ENCODE data around the gene B3GNT9.

DNA sequence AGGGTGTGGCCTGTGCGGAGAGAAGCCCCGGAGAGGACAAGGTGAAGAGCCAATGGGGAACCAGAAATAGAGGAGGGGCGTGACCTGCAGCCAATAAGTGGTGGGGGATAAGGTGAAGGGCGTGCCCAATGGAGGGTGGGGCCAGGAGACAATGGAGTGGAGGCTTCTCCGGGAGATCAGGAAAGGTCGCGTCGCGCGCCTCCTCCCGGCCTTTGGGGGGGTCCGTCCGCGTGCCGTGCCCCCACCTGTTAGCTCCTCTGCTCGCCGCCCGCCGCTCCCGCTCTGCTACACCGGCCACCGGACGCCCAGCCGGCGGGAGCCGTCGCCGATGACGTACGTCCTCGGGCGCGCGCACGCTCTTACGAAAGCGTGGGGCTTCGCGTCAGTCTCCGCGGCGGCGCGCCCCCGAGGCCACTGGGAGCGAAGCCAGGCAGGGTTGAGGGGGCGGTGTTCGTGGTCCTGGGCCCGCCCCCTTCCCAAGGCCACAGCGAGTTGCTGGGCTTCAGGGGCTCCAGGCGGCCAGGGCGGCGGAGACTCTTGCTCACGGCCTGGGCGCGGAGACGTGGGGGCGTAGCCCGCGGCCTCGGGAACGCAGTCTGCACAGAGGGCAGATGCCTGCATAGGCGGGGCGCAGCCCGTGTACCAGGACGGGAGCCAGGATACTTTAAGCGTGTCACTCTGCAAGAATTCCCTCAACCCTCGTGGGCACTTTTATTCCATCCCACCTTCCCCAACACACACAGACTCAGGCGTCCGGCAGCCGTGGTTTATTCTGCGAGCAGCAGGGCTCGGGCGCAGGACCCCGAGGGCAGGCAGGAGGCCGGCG, 33.0 kb upstream of the B3GNT9 start, which contains the start of gene MATCAP1:
- TF ChIP-seq POLR2A (IDR thresholded peaks at IDR 0.05): peak; percentile 46
- TF ChIP-seq, protein P1, sequence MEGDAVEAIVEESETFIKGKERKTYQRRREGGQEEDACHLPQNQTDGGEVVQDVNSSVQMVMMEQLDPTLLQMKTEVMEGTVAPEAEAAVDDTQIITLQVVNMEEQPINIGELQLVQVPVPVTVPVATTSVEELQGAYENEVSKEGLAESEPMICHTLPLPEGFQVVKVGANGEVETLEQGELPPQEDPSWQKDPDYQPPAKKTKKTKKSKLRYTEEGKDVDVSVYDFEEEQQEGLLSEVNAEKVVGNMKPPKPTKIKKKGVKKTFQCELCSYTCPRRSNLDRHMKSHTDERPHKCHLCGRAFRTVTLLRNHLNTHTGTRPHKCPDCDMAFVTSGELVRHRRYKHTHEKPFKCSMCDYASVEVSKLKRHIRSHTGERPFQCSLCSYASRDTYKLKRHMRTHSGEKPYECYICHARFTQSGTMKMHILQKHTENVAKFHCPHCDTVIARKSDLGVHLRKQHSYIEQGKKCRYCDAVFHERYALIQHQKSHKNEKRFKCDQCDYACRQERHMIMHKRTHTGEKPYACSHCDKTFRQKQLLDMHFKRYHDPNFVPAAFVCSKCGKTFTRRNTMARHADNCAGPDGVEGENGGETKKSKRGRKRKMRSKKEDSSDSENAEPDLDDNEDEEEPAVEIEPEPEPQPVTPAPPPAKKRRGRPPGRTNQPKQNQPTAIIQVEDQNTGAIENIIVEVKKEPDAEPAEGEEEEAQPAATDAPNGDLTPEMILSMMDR (IDR thresholded peaks at IDR 0.05): no peak
